Activated CD4-positive, alpha-beta T cell treated with anti-CD3 and anti-CD28 coated beads, Interleukin-2, amount 50 U/mL, for 24 hours (primary cell): Measurements from ENCODE around the gene IFIH1.

Experiments used
- DNase-seq, 2 donors: peaks; one replicate each; pipeline ENCODE4 v3.0.0-alpha.2; 2020; ENCODE audit warnings: low read depth in 1 of 2, low spot score in 1 of 2

Gene IFIH1

DNA sequence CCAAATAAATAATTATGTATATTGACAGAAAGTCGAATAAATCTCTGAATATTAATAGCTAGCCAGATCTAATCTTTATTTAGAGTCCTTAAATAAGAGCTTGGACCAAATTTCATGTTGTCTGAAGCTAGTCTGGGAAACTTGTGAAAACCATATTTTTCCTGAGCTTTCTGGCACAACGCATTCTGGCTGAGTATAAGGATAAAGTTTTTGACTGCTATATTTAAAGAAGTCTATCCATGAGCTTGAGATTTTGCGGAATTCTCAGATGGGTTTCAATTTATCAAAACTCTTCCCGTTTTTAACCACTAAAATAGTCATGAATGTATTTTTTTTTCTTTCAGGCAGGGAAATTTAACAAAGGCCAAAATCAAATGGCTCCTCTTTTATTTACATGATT, 99.1 kb downstream of the IFIH1 start:
- no peak for DNase-seq

DNA sequence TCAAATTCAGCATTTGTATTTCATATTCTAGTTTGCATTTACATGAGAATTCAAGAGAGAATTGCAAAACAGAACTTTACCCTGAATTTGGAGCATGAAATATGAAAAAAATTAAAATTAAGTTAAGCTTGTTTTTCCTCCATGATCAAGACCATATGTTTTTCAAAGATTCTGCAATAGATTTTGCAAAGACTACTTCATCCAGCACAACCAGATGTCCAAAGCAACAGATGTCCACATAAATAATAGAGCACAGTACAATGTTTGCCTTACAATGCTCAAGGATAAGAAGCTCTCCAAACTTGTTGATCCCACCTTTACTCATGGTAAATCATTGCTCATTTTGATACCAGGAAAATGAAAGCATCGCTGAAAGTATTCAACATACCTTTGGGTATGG, 100.9 kb downstream of the IFIH1 start:
- no peak for DNase-seq
